HL-60 (cell line): ENCODE results near the gene ADAM17.

ENCODE experiments used
- DNase-seq, 2 experiments: peaks; one replicate each; pipeline ENCODE4 v3.0.0-alpha.2; 2010 to 2020; ENCODE audit warnings: low read depth in 1 of 2, low spot score in 1 of 2
- H3K27ac ChIP-seq: fragments of 250-450 bp; sonication (Bioruptor Pico); replicated peaks from 2 replicates; pipeline ENCODE4 v1.5.1; 2020; ENCODE audit warnings: mild to moderate bottlenecking, moderate library complexity
- H3K27me3 ChIP-seq: fragments of 250-450 bp; sonication (Bioruptor Pico); 2 replicates; pipeline ENCODE4 v1.5.1; 2021; ENCODE audit warnings: mild to moderate bottlenecking, moderate library complexity; ENCODE audit not compliant: insufficient read depth, poor library complexity, severe bottlenecking
- H3K4me3 ChIP-seq: replicated peaks from 2 replicates; pipeline ENCODE4 v1.5.1; 2011; ENCODE audit warnings: mild to moderate bottlenecking, control low read depth, low read length; ENCODE audit not compliant: insufficient read depth
- GABPA ChIP-seq: IDR thresholded peaks from 2 replicates; pipeline ENCODE4 v1.6.1; 2012; ENCODE audit warnings: low read depth
- POLR2AphosphoS5 ChIP-seq: IDR thresholded peaks from 2 replicates; pipeline ENCODE4 v1.6.1; 2012; ENCODE audit warnings: low read depth
- SPI1 ChIP-seq: IDR thresholded peaks from 2 replicates; pipeline ENCODE4 v1.6.1; 2012; ENCODE audit warnings: low read depth, mild to moderate bottlenecking, borderline replicate concordance
- TF ChIP-seq, protein P1 (sequence below): IDR thresholded peaks from one replicate; pipeline ENCODE4 v1.5.1; 2011; ENCODE audit warnings: low read length, control low read depth, inconsistent platforms; ENCODE audit not compliant: insufficient read depth
- TF ChIP-seq, protein P2 (sequence below): IDR thresholded peaks from 2 replicates; pipeline ENCODE4 v1.6.1; 2012; ENCODE audit warnings: low read depth; ENCODE audit not compliant: insufficient replicate concordance

Gene ADAM17

DNA sequence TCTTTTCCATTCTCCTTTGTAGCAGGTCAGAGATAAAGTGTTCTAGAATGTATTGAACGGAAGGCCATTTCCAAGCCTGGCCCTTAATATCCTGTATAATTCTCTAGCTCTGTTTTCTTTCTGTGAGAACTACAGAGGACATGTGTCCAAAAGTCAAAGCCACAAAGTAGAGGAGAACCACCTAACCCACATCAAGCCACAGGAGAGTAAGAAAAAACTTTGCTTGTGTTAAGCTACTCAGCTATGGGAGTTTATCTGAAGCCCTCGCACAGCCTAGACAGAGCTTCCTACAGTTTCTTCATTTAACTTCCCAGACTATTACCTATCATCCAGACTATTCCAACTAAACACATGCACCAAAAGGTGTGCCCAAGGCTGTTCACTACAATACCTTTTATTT is 22.0 kb downstream of the ADAM17 start:
- TF ChIP-seq POLR2AphosphoS5 (no peak), GABPA (no peak), SPI1 (no peak)
- TF ChIP-seq, protein P1, sequence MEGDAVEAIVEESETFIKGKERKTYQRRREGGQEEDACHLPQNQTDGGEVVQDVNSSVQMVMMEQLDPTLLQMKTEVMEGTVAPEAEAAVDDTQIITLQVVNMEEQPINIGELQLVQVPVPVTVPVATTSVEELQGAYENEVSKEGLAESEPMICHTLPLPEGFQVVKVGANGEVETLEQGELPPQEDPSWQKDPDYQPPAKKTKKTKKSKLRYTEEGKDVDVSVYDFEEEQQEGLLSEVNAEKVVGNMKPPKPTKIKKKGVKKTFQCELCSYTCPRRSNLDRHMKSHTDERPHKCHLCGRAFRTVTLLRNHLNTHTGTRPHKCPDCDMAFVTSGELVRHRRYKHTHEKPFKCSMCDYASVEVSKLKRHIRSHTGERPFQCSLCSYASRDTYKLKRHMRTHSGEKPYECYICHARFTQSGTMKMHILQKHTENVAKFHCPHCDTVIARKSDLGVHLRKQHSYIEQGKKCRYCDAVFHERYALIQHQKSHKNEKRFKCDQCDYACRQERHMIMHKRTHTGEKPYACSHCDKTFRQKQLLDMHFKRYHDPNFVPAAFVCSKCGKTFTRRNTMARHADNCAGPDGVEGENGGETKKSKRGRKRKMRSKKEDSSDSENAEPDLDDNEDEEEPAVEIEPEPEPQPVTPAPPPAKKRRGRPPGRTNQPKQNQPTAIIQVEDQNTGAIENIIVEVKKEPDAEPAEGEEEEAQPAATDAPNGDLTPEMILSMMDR = no peak
- TF ChIP-seq, protein P2, sequence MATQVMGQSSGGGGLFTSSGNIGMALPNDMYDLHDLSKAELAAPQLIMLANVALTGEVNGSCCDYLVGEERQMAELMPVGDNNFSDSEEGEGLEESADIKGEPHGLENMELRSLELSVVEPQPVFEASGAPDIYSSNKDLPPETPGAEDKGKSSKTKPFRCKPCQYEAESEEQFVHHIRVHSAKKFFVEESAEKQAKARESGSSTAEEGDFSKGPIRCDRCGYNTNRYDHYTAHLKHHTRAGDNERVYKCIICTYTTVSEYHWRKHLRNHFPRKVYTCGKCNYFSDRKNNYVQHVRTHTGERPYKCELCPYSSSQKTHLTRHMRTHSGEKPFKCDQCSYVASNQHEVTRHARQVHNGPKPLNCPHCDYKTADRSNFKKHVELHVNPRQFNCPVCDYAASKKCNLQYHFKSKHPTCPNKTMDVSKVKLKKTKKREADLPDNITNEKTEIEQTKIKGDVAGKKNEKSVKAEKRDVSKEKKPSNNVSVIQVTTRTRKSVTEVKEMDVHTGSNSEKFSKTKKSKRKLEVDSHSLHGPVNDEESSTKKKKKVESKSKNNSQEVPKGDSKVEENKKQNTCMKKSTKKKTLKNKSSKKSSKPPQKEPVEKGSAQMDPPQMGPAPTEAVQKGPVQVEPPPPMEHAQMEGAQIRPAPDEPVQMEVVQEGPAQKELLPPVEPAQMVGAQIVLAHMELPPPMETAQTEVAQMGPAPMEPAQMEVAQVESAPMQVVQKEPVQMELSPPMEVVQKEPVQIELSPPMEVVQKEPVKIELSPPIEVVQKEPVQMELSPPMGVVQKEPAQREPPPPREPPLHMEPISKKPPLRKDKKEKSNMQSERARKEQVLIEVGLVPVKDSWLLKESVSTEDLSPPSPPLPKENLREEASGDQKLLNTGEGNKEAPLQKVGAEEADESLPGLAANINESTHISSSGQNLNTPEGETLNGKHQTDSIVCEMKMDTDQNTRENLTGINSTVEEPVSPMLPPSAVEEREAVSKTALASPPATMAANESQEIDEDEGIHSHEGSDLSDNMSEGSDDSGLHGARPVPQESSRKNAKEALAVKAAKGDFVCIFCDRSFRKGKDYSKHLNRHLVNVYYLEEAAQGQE = no peak

DNA sequence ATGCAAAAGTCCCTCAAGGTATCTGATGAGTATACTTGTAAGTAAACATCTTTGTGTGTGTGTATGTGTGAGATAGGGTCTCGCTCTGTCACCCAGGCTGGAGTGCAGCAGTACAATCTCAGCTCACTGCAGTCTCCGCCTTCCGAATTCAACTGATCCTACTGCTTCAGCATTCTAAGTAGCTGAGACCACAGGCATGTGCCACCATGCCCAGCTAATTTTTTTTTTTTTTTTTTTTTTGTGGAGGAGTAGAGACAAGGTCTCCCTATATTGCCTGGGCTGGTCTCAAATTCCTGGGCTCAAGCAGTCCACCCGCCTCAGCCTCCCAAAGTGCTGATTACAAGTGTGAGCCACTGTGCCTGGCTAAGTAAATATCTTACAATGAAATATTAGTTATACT is 23.2 kb downstream of the ADAM17 start:
- H3K4me3 ChIP-seq = no peak overlapping the region
- TF ChIP-seq POLR2AphosphoS5 (no peak), GABPA (no peak)
- DNase-seq = no peak
- H3K27me3 ChIP-seq = no peaks in the 10 kb centered on the region
- no peak overlapping the region for H3K27ac ChIP-seq

More for the DNA sequence above, 22.0 kb downstream of the ADAM17 start:
- no peak for DNase-seq
- no peak overlapping the region for H3K27ac ChIP-seq
- no peak overlapping the region for H3K4me3 ChIP-seq
- no peaks in the 10 kb centered on the region for H3K27me3 ChIP-seq

DNA sequence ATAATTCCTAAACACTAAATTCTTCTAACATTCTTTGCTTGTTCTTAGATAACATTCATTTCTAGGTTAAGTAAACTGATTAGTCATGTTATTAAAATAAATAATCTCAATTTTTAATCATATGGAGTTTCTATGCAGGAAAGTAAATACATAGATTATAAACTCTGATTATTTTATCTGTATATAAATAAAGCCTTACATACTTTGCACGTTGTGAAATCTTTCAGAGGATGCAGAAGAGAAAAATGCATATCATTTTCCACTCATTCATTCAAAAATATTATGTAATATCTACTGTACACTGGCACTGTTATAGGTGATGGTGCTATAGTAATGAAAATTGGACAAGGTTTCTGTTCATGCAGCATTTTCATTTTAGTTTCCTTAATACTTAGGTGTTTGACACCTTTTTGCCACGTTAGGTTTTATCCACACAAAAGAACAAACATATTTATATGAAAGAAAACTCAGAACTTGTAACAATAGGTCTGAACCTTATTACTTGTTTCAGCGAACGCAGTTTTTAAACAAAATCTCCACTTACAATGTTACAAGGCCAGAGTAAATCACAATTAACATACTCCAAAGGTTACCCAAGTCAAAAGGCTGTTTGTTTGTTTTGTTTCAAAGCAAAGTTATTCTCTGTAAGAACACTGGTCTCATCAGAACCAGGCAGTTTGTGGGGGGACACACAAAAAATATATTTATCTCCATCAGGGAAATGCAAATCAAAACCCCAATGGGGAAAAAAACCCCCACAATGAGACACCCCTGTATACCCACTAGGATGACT is 27.4 kb downstream of the ADAM17 start:
- Histone ChIP-seq H3K27me3 (no peaks in the 10 kb centered on the region), H3K27ac (no peak overlapping the region), H3K4me3 (no peak overlapping the region)
- TF ChIP-seq POLR2AphosphoS5 = no peak
- no peak for TF ChIP-seq GABPA
- TF ChIP-seq, protein P1 = no peak
- TF ChIP-seq SPI1 = no peak
- TF ChIP-seq, protein P2 = no peak
- no peak for DNase-seq

DNA sequence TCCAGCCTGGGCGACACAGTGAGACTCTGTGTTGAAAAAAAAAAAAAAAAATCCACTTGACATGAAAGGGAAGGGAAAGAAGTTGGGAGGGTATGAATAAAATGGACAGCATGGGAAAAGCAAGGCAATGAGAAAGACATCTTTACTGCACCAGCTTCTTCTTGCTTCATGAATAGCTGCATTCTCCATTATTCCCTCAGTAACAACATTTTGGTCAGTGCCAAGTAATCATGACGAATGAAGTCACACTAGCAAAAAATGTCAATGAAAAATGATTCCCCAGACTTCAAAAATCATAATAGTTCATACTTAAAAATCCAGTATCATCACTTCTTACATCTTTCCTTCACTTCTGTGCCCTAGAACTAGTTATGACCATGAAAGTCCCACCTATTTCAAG is 30.4 kb downstream of the ADAM17 start:
- Histone ChIP-seq H3K27me3 (no peaks in the 10 kb centered on the region), H3K4me3 (no peak overlapping the region), H3K27ac (no peak overlapping the region)
- TF ChIP-seq, protein P1 = no peak
- no peak for TF ChIP-seq SPI1
- no peak for TF ChIP-seq GABPA
- TF ChIP-seq, protein P2 = no peak
- no peak for TF ChIP-seq POLR2AphosphoS5
- no peak for DNase-seq
